Endodermal cell (in vitro differentiated cells): Measurements from ENCODE around the gene STXBP5. TPM values are rescaled to one million over a fixed set of nuclear protein-coding genes. Genes with fewer than 3 reads are reported as not detected.

Experiments
- DNase-seq: peaks from one replicate; pipeline ENCODE4 v3.0.0-alpha.2; 2017
- H3K27ac ChIP-seq: 2 replicates; pipeline ENCODE4 v1.5.1; 2013; ENCODE audit warnings: mild to moderate bottlenecking, low read depth, low read length, moderate library complexity
- H3K27me3 ChIP-seq: 2 replicates; pipeline ENCODE4 v1.6.1; 2013; ENCODE audit warnings: mild to moderate bottlenecking, low read length, moderate library complexity; ENCODE audit not compliant: insufficient read depth, control insufficient read depth, poor library complexity, severe bottlenecking
- H3K36me3 ChIP-seq: 2 replicates; pipeline ENCODE4 v1.7.0; 2013; ENCODE audit warnings: mild to moderate bottlenecking, low read length, moderate library complexity; ENCODE audit not compliant: control insufficient read depth, insufficient read depth
- H3K4me1 ChIP-seq: one replicate; pipeline ENCODE4 v1.7.0; 2013; ENCODE audit warnings: low read length; ENCODE audit not compliant: control insufficient read depth, insufficient read depth
- H3K4me3 ChIP-seq: 2 replicates; pipeline ENCODE4 v1.5.1; 2013; ENCODE audit warnings: mild to moderate bottlenecking, low read length, moderate library complexity
- H3K9ac ChIP-seq: 2 replicates; pipeline ENCODE4 v1.6.1; 2013; ENCODE audit warnings: mild to moderate bottlenecking, low read length, moderate library complexity; ENCODE audit not compliant: poor library complexity, severe bottlenecking; ENCODE audit errors: extremely low read depth
- H3K9me3 ChIP-seq: 2 replicates; pipeline ENCODE4 v1.6.1; 2013; ENCODE audit warnings: mild to moderate bottlenecking, low read length, moderate library complexity; ENCODE audit not compliant: control insufficient read depth
- H3K27ac Mint-ChIP-seq: 2 replicates; pipeline ENCODE4 v1.8.0; 2020; ENCODE audit warnings: mixed read lengths
- H3K27me3 Mint-ChIP-seq: 2 replicates; pipeline ENCODE4 v1.8.0; 2021; ENCODE audit warnings: mild to moderate bottlenecking, mixed read lengths; ENCODE audit not compliant: insufficient read depth
- H3K36me3 Mint-ChIP-seq: 2 replicates; pipeline ENCODE4 v1.8.0; 2020; ENCODE audit warnings: low read depth, mixed read lengths
- H3K4me1 Mint-ChIP-seq: 2 replicates; pipeline ENCODE4 v1.8.0; 2020; ENCODE audit warnings: mixed read lengths
- H3K4me3 Mint-ChIP-seq: 2 replicates; pipeline ENCODE4 v1.8.0; 2020; ENCODE audit warnings: mild to moderate bottlenecking, moderate library complexity, mixed read lengths
- H3K9me3 Mint-ChIP-seq: 2 replicates; pipeline ENCODE4 v1.8.0; 2020; ENCODE audit warnings: mild to moderate bottlenecking, mixed read lengths
- whole genome bisulfite sequencing, 2 experiments: methylation state at CpG; one replicate each; pipeline versions ENCODE4 v1.1.5 to v1.1.7; 2013; ENCODE audit warnings: missing lambda C conversion rate in 2 of 2, mixed read lengths in 1 of 2; ENCODE audit not compliant: insufficient coverage in 1 of 2, insufficient read length in 1 of 2; 5-methylcytosine and 5-hydroxymethylcytosine counted together
- total RNA-seq, 2 donors: library from RNA; stranded (reverse); fragmentation: NEBNext Ultra II Directional in 1 of 2; extraction: Animal tissue kit (Norgen Biotek cat#: 25700) in 1 of 2; gene quantifications; 2 replicates in 1 of 2; 3 replicates in 1 of 2; pipeline ENCODE4 v1.2.1, GENCODE V29; 2021
- TF ChIP-seq, protein P1 (sequence below): fragments of 200-600 bp; sonication (generic); conservative IDR thresholded peaks from 2 replicates; pipeline ENCODE4 v1.5.0; 2021; ENCODE audit warnings: antibody characterized with exemption, mild to moderate bottlenecking

STXBP5 gene
- total RNA-seq, 2 donors from 2014 or later, result 19.2 to 25.2 TPM

DNA sequence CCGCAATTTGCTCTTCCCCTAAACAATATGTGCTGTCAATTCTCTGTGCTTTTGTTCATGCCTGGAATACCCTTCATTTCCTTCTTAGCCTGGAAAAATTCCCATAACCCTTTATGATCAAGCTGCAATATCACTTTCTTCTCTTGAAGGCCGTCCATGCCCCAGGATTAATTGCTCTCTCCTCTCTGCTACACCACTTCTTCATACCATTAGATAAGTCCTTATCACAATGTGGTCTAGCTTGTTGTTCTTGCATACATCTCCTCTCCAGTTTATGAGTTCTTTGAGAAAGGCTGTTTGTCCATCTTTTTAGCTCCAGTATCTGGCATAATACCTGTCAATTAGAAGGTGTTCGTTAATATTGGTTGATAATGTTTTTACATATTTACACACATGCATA is 193.1 kb downstream of the STXBP5 start:
- H3K4me1 ChIP-seq, result no peaks in the 10 kb centered on the region
- H3K27ac ChIP-seq, result no peak overlapping the region
- peaks cover 36% of the 10 kb centered on the region for H3K9me3 ChIP-seq
- Mint-ChIP-seq H3K9me3 (peaks cover 25% of the 10 kb centered on the region), H3K27me3 (peaks cover 2% of the 10 kb centered on the region), H3K4me3 (no peak overlapping the region), H3K4me1 (peaks cover 6% of the 10 kb centered on the region), H3K36me3 (no peaks in the 10 kb centered on the region), H3K27ac (no peak overlapping the region)
- 92 to 100% methylated on average over 2 of the region's 3 CpGs for WGBS, 2 experiments
- no peaks in the 10 kb centered on the region for H3K36me3 ChIP-seq
- H3K27me3 ChIP-seq, result no peaks in the 10 kb centered on the region
- TF ChIP-seq, protein P1, sequence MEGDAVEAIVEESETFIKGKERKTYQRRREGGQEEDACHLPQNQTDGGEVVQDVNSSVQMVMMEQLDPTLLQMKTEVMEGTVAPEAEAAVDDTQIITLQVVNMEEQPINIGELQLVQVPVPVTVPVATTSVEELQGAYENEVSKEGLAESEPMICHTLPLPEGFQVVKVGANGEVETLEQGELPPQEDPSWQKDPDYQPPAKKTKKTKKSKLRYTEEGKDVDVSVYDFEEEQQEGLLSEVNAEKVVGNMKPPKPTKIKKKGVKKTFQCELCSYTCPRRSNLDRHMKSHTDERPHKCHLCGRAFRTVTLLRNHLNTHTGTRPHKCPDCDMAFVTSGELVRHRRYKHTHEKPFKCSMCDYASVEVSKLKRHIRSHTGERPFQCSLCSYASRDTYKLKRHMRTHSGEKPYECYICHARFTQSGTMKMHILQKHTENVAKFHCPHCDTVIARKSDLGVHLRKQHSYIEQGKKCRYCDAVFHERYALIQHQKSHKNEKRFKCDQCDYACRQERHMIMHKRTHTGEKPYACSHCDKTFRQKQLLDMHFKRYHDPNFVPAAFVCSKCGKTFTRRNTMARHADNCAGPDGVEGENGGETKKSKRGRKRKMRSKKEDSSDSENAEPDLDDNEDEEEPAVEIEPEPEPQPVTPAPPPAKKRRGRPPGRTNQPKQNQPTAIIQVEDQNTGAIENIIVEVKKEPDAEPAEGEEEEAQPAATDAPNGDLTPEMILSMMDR, result no peak
- no peak for DNase-seq
- H3K4me3 ChIP-seq, result no peak overlapping the region
- no peak overlapping the region for H3K9ac ChIP-seq

DNA sequence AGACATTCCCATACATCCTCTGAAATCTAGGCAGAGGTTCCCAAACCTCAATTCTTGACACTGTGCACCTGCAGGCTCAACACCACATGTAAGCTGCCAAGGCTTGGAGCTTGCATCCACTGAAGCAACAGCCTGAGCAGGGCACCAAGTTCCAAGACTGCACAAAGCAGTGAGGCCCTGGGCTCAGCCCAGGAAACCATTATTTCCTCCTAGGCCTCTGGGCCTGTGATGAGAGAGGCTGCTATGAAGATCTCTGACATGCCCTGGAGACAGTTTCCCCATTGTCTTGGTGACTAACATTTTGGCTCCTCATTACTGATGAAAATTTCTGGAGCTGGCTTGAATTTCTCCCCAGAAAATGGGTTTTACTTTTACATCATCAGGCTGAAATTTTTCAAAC is 196.8 kb downstream of the STXBP5 start:
- Mint-ChIP-seq H3K27ac (no peak overlapping the region), H3K9me3 (peaks cover 30% of the 10 kb centered on the region), H3K36me3 (no peaks in the 10 kb centered on the region), H3K4me1 (no peaks in the 10 kb centered on the region), H3K4me3 (no peak overlapping the region), H3K27me3 (no peaks in the 10 kb centered on the region)
- TF ChIP-seq, protein P1, result no peak
- H3K4me3 ChIP-seq, result peak overlapping the region; percentile 16
- H3K36me3 ChIP-seq, result no peaks in the 10 kb centered on the region
- no peak overlapping the region for H3K9ac ChIP-seq
- H3K9me3 ChIP-seq, result peaks cover 29% of the 10 kb centered on the region
- no peaks in the 10 kb centered on the region for H3K4me1 ChIP-seq
- H3K27ac ChIP-seq, result no peak overlapping the region
- no peak for DNase-seq
- no peaks in the 10 kb centered on the region for H3K27me3 ChIP-seq

DNA sequence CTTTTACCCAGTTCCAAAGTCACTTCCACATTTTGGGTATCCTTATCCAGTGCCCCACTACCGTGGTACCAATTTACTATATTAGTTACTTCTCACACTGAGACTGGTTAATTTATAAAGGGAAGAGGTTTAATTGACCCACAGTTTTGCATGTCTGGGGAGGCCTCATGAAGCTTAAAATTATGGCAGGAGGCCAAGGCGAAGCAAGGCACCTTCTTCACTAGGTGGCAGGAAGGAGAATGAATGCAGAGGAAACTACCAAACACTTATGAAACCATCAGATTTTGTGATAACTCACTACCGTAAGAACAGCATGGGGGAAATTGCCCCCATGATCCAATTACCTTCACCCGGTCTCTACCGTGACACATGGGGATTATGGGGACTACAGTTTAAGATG is 197.6 kb downstream of the STXBP5 start:
- Mint-ChIP-seq H3K4me3 (no peak overlapping the region), H3K27me3 (no peaks in the 10 kb centered on the region), H3K4me1 (no peaks in the 10 kb centered on the region), H3K9me3 (peaks cover 30% of the 10 kb centered on the region), H3K36me3 (no peaks in the 10 kb centered on the region), H3K27ac (no peak overlapping the region)
- no peak overlapping the region for H3K27ac ChIP-seq
- peaks cover 29% of the 10 kb centered on the region for H3K9me3 ChIP-seq
- no peak overlapping the region for H3K4me3 ChIP-seq
- H3K36me3 ChIP-seq, result no peaks in the 10 kb centered on the region
- H3K4me1 ChIP-seq, result no peaks in the 10 kb centered on the region
- TF ChIP-seq, protein P1, result no peak
- no peak for DNase-seq
- 96 to 100% methylated on average over 1 to 5 of the region's 5 CpGs for WGBS, 2 experiments
- no peaks in the 10 kb centered on the region for H3K27me3 ChIP-seq
- no peak overlapping the region for H3K9ac ChIP-seq
